A673 (cell line): Measurements from ENCODE around the gene FAM89A.

ENCODE experiments used
- EZH2 ChIP-seq: fragments of 200-600 bp; sonication (generic); IDR thresholded peaks from 2 replicates; pipeline ENCODE4 v1.6.1; 2017; ENCODE audit warnings: borderline replicate concordance, low read depth, mild to moderate bottlenecking, mixed read lengths, antibody characterized with exemption, low read length; ENCODE audit not compliant: poor library complexity, severe bottlenecking
- TF ChIP-seq, protein P1 (sequence below): fragments of 300-800, 200-600 bp; sonication (generic); conservative IDR thresholded peaks from 2 replicates; pipeline ENCODE4 v1.5.1; 2017; ENCODE audit warnings: low read depth, mild to moderate bottlenecking, antibody characterized with exemption, low read length, moderate library complexity, mixed read lengths

DNA sequence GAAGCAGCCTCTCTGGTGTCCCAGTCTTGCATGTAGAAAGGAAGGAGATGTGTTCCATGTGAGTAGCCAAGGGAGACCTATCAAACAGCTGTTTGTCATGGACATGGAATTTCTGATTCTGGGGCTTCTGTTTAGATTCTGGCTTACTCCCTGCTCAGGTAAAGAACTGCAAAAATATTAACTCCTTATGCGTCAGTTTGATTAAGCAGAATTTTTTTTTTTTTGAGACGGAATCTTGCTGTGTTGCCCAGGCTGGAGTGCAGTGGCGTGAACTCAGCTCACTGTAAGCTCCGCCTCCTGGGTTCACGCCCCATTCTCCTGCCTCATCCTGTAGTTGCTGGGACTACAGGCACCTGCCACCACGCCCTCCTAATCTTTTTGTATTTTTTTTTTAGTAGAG, 54.3 kb downstream of the FAM89A start:
- TF ChIP-seq, protein P1, sequence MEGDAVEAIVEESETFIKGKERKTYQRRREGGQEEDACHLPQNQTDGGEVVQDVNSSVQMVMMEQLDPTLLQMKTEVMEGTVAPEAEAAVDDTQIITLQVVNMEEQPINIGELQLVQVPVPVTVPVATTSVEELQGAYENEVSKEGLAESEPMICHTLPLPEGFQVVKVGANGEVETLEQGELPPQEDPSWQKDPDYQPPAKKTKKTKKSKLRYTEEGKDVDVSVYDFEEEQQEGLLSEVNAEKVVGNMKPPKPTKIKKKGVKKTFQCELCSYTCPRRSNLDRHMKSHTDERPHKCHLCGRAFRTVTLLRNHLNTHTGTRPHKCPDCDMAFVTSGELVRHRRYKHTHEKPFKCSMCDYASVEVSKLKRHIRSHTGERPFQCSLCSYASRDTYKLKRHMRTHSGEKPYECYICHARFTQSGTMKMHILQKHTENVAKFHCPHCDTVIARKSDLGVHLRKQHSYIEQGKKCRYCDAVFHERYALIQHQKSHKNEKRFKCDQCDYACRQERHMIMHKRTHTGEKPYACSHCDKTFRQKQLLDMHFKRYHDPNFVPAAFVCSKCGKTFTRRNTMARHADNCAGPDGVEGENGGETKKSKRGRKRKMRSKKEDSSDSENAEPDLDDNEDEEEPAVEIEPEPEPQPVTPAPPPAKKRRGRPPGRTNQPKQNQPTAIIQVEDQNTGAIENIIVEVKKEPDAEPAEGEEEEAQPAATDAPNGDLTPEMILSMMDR = no peak
- TF ChIP-seq EZH2 = no peak
